IMR-90 (cell line): ENCODE data around the gene ABCA6.

Experiments used
- BHLHE40 ChIP-seq: fragments of 150-350 bp; IDR thresholded peaks from 2 replicates; pipeline ENCODE4 v1.6.1; 2016; ENCODE audit warnings: mild to moderate bottlenecking, low read depth, low read length
- CEBPB ChIP-seq: IDR thresholded peaks from 2 replicates; pipeline ENCODE4 v1.6.1; 2012; ENCODE audit warnings: low read depth, low read length, improper control_type of control experiment
- CHD1 ChIP-seq: IDR thresholded peaks from 2 replicates; pipeline ENCODE4 v1.6.1; 2012; ENCODE audit warnings: low read depth, low read length, improper control_type of control experiment
- CTCF ChIP-seq: conservative IDR thresholded peaks from 2 replicates; pipeline ENCODE4 v1.5.1; 2012; ENCODE audit warnings: mild to moderate bottlenecking, low read depth, low read length, improper control_type of control experiment
- NFE2L2 ChIP-seq: fragments of 150-350 bp; IDR thresholded peaks from 2 replicates; pipeline ENCODE4 v1.6.1; 2016; ENCODE audit warnings: low read depth, mild to moderate bottlenecking, low read length
- POLR2A ChIP-seq: IDR thresholded peaks from 2 replicates; pipeline ENCODE4 v1.6.1; 2012; ENCODE audit warnings: mild to moderate bottlenecking, low read depth, low read length
- RAD21 ChIP-seq: IDR thresholded peaks from 2 replicates; pipeline ENCODE4 v1.6.1; 2012; ENCODE audit warnings: low read length, improper control_type of control experiment
- USF2 ChIP-seq: fragments of 150-350 bp; IDR thresholded peaks from 2 replicates; pipeline ENCODE4 v1.6.1; 2017; ENCODE audit warnings: mild to moderate bottlenecking, antibody characterized with exemption, low read length, low read depth

- TF ChIP-seq CTCF (no peak), BHLHE40 (no peak), NFE2L2 (no peak), CEBPB (peak; percentile 79; the same call in 1 of the 2 replicates), POLR2A (no peak), RAD21 (no peak), USF2 (no peak), CHD1 (no peak)
Measured at GRCh38 chr17:69175625-69176456, 34.1 kb upstream of the ABCA6 start.
